ENCODE data around the gene KRTAP17-1.

DNA sequence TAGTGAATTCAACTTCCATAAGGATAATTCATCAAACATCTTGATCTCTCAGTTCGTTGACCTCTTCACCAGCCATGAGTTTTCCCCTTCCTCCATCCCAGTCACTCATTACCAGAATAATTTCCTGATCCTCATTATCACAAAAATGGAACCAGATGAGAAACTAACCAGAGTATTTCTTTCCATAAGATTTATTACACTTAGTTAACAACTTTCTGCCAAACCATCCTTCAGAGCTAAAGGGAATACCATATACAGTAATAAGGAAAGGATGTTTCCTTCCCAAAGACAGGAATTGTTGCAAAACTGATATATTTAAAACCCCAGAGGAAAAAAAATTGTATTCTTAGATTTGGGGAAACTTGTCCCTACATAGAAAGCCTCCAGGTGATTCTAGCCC lies 21.5 kb downstream of the KRTAP17-1 start:
- TF ChIP-seq EP300 (IDR thresholded peaks at IDR 0.05) (no peak), CTCF (IDR thresholded peaks at IDR 0.05) (no peak)
